ENCODE results near the gene DGKI.

DGKI gene

GRCh38 chr7:137592232-137592896, 254.4 kb downstream of the DGKI start:
- no peak for DNase-seq (ENCODE audit: low spot score)

- no peak for DNase-seq (ENCODE audit: low spot score)
Measured at GRCh38 chr7:137591421-137591837, 255.3 kb downstream of the DGKI start.

GRCh38 chr7:137590756-137591305, 255.9 kb downstream of the DGKI start:
- no peak for DNase-seq (ENCODE audit: low spot score)

- no peak for DNase-seq (ENCODE audit: low spot score)
Measured at GRCh38 chr7:137590071-137590755, 256.6 kb downstream of the DGKI start.

- no peak for DNase-seq (ENCODE audit: low spot score)
Measured at GRCh38 chr7:137587326-137587725, 259.4 kb downstream of the DGKI start.

- no peak for DNase-seq (ENCODE audit: low spot score)
Measured at GRCh38 chr7:137585591-137585990, 261.2 kb downstream of the DGKI start.

GRCh38 chr7:137583172-137583571, 263.6 kb downstream of the DGKI start:
- DNase-seq (ENCODE audit: low spot score): no peak

GRCh38 chr7:137579913-137580640, 266.7 kb downstream of the DGKI start:
- no peak for DNase-seq (ENCODE audit: low spot score)

- no peak for DNase-seq (ENCODE audit: low spot score)
Measured at GRCh38 chr7:137578541-137578940, 268.2 kb downstream of the DGKI start.

- no peak for DNase-seq (ENCODE audit: low spot score)
Measured at GRCh38 chr7:137577184-137577583, 269.6 kb downstream of the DGKI start.

- no peak for DNase-seq (ENCODE audit: low spot score)
Measured at GRCh38 chr7:137576481-137576880, 270.3 kb downstream of the DGKI start.

- DNase-seq (ENCODE audit: low spot score): no peak
Measured at GRCh38 chr7:137574812-137575211, 272.0 kb downstream of the DGKI start.

- DNase-seq (ENCODE audit: low spot score): no peak
Measured at GRCh38 chr7:137572056-137572784, 274.6 kb downstream of the DGKI start.

- no peak for DNase-seq (ENCODE audit: low spot score)
Measured at GRCh38 chr7:137564677-137565076, 282.1 kb downstream of the DGKI start.

- DNase-seq (ENCODE audit: low spot score): no peak
Measured at GRCh38 chr7:137563981-137564380, 282.8 kb downstream of the DGKI start.

- DNase-seq (ENCODE audit: low spot score): no peak
Measured at GRCh38 chr7:137547485-137547884, 299.3 kb downstream of the DGKI start.

- no peak for DNase-seq (ENCODE audit: low spot score)
Measured at GRCh38 chr7:137546671-137547070, 300.1 kb downstream of the DGKI start.

GRCh38 chr7:137546009-137546408, 300.8 kb downstream of the DGKI start:
- DNase-seq (ENCODE audit: low spot score): no peak

GRCh38 chr7:137545059-137545716, 301.6 kb downstream of the DGKI start:
- no peak for DNase-seq (ENCODE audit: low spot score)

GRCh38 chr7:137544453-137545058, 302.2 kb downstream of the DGKI start:
- DNase-seq (ENCODE audit: low spot score): no peak

GRCh38 chr7:137539111-137539715, 307.6 kb downstream of the DGKI start:
- DNase-seq (ENCODE audit: low spot score): no peak

Data from germinal center (tissue), 1 donor.